H9 (cell line): Measurements from ENCODE around the gene C19orf33. TPM values are rescaled to one million over a fixed set of nuclear protein-coding genes. Genes with fewer than 3 reads are reported as not detected.

ENCODE experiments used
- DNase-seq: peaks from one replicate; pipeline ENCODE4 v3.0.0-alpha.2; 2017
- H2AFZ ChIP-seq: one replicate; pipeline ENCODE4 v1.6.1; 2013; ENCODE audit warnings: mild to moderate bottlenecking, low read length, control low read depth, moderate library complexity
- H2AK5ac ChIP-seq: 2 replicates; pipeline ENCODE4 v1.6.1; 2013; ENCODE audit warnings: low read length, control low read depth, mixed read lengths; ENCODE audit not compliant: insufficient read length
- H2BK120ac ChIP-seq: one replicate; pipeline ENCODE4 v1.6.1; 2013; ENCODE audit warnings: low read depth, mild to moderate bottlenecking, low read length, control low read depth, inconsistent platforms; ENCODE audit not compliant: poor library complexity, severe bottlenecking
- H2BK12ac ChIP-seq: 2 replicates; pipeline ENCODE4 v1.6.1; 2013; ENCODE audit warnings: low read length, control low read depth, mixed read lengths, low read depth; ENCODE audit not compliant: insufficient read length
- H2BK15ac ChIP-seq: 2 replicates; pipeline ENCODE4 v1.6.1; 2013; ENCODE audit warnings: low read depth, low read length, control low read depth
- H2BK20ac ChIP-seq: one replicate; pipeline ENCODE4 v1.6.1; 2013; ENCODE audit warnings: low read depth, mild to moderate bottlenecking, low read length, control low read depth, inconsistent platforms; ENCODE audit not compliant: poor library complexity, severe bottlenecking
- H2BK5ac ChIP-seq: 2 replicates; pipeline ENCODE4 v1.6.1; 2013; ENCODE audit warnings: low read length, control low read depth, mixed read lengths; ENCODE audit not compliant: insufficient read length
- H3K14ac ChIP-seq: 2 replicates; pipeline ENCODE4 v1.6.1; 2013; ENCODE audit warnings: low read length, control low read depth; ENCODE audit not compliant: insufficient read depth
- H3K18ac ChIP-seq: 2 replicates; pipeline ENCODE4 v1.6.1; 2013; ENCODE audit warnings: low read depth, mild to moderate bottlenecking, mixed read lengths, low read length, control low read depth; ENCODE audit not compliant: insufficient read length
- H3K23ac ChIP-seq: 2 replicates; pipeline ENCODE4 v1.6.1; 2013; ENCODE audit warnings: low read length, control low read depth, mixed read lengths, low read depth; ENCODE audit not compliant: insufficient read length
- H3K23me2 ChIP-seq: 2 replicates; pipeline ENCODE4 v1.6.1; 2013; ENCODE audit warnings: low read depth, mild to moderate bottlenecking, mixed read lengths, low read length, control low read depth; ENCODE audit not compliant: insufficient read length, poor library complexity, severe bottlenecking
- H3K27ac ChIP-seq: 2 replicates; pipeline ENCODE4 v1.5.1; 2013; ENCODE audit warnings: low read length, control low read depth, mixed read lengths, low read depth; ENCODE audit not compliant: insufficient read length
- H3K27me3 ChIP-seq: 2 replicates; pipeline ENCODE4 v1.6.1; 2013; ENCODE audit warnings: low read length, control low read depth, inconsistent platforms; ENCODE audit not compliant: insufficient read depth
- H3K4ac ChIP-seq: 2 replicates; pipeline ENCODE4 v1.6.1; 2013; ENCODE audit warnings: low read depth, mild to moderate bottlenecking, control low read depth, inconsistent platforms, low read length, moderate library complexity
- H3K4me1 ChIP-seq: 2 replicates; pipeline ENCODE4 v1.6.1; 2013; ENCODE audit warnings: low read length, control low read depth, inconsistent platforms; ENCODE audit not compliant: insufficient read depth
- H3K4me2 ChIP-seq: 2 replicates; pipeline ENCODE4 v1.6.1; 2013; ENCODE audit warnings: low read length, control low read depth, mixed read lengths; ENCODE audit not compliant: insufficient read length, insufficient read depth
- H3K56ac ChIP-seq: 2 replicates; pipeline ENCODE4 v1.6.1; 2013; ENCODE audit warnings: low read depth, mild to moderate bottlenecking, mixed read lengths, low read length, control low read depth; ENCODE audit not compliant: insufficient read length
- H3K79me1 ChIP-seq: 2 replicates; pipeline ENCODE4 v1.6.1; 2013; ENCODE audit warnings: low read depth, mild to moderate bottlenecking, moderate library complexity, low read length, control low read depth, inconsistent platforms; ENCODE audit not compliant: insufficient read depth, poor library complexity, severe bottlenecking
- H3K79me2 ChIP-seq: 2 replicates; pipeline ENCODE4 v1.6.1; 2013; ENCODE audit warnings: low read length, control low read depth, inconsistent platforms; ENCODE audit not compliant: insufficient read depth
- H3K9ac ChIP-seq: 2 replicates; pipeline ENCODE4 v1.6.1; 2013; ENCODE audit warnings: low read length, control low read depth, mixed read lengths; ENCODE audit not compliant: insufficient read length; ENCODE audit errors: extremely low read depth
- H3K9me3 ChIP-seq: one replicate; pipeline ENCODE4 v1.6.1; 2013; ENCODE audit warnings: low read depth, low read length, inconsistent platforms; ENCODE audit not compliant: control insufficient read depth
- H3T11ph ChIP-seq: one replicate; pipeline ENCODE4 v1.6.1; 2013; ENCODE audit warnings: mild to moderate bottlenecking, low read length, control low read depth, inconsistent platforms
- H4K20me1 ChIP-seq: one replicate; pipeline ENCODE4 v1.6.1; 2013; ENCODE audit not compliant: control insufficient read depth, insufficient read length, insufficient read depth
- H4K5ac ChIP-seq: 2 replicates; pipeline ENCODE4 v1.6.1; 2013; ENCODE audit warnings: low read depth, mild to moderate bottlenecking, mixed read lengths, low read length, control low read depth; ENCODE audit not compliant: insufficient read length
- H4K8ac ChIP-seq: replicated peaks from 2 replicates; pipeline ENCODE4 v1.6.1; 2013; ENCODE audit warnings: low read length, control low read depth, mixed read lengths, low read depth; ENCODE audit not compliant: insufficient read length
- H4K91ac ChIP-seq: 2 replicates; pipeline ENCODE4 v1.6.1; 2013; ENCODE audit warnings: low read depth, mild to moderate bottlenecking, moderate library complexity, mixed read lengths, low read length, control low read depth; ENCODE audit not compliant: insufficient read length
- H3K27ac Mint-ChIP-seq, 3 experiments: 2 replicates in 2 of 3; 3 replicates in 1 of 3; pipeline ENCODE4 v1.8.0; 2020 to 2021; ENCODE audit warnings: mixed read lengths in 3 of 3, mild to moderate bottlenecking in 1 of 3, moderate library complexity in 1 of 3
- H3K27me3 Mint-ChIP-seq: 2 replicates; pipeline ENCODE4 v1.8.0; 2021; ENCODE audit warnings: low read depth, mild to moderate bottlenecking, moderate library complexity, mixed read lengths
- H3K36me3 Mint-ChIP-seq, 3 experiments: 2 replicates in 2 of 3; 3 replicates in 1 of 3; pipeline ENCODE4 v1.8.0; 2020 to 2021; ENCODE audit warnings: low read depth in 3 of 3, mixed read lengths in 3 of 3; ENCODE audit not compliant: insufficient read depth in 1 of 3
- H3K4me1 Mint-ChIP-seq, 2 experiments: 2 replicates each; pipeline ENCODE4 v1.8.0; 2020; ENCODE audit warnings: mixed read lengths in 2 of 2
- H3K4me3 Mint-ChIP-seq, 2 experiments: 2 replicates in 1 of 2; 3 replicates in 1 of 2; pipeline ENCODE4 v1.8.0; 2020 to 2021; ENCODE audit warnings: mild to moderate bottlenecking in 2 of 2, mixed read lengths in 2 of 2, moderate library complexity in 1 of 2
- H3K9me3 Mint-ChIP-seq, 2 experiments: 2 replicates in 1 of 2; 3 replicates in 1 of 2; pipeline ENCODE4 v1.8.0; 2020; ENCODE audit warnings: mild to moderate bottlenecking in 2 of 2, mixed read lengths in 2 of 2, moderate library complexity in 1 of 2
- WGBS: extraction: QIAGEN DNeasy Blood & Tissue Kit; methylation state at CpG from one replicate; pipeline ENCODE4 v1.1.7; 2013; ENCODE audit warnings: missing lambda C conversion rate, low lambda C conversion rate, mixed read lengths; ENCODE audit not compliant: insufficient read length; ENCODE audit errors: extremely low coverage; 5-methylcytosine and 5-hydroxymethylcytosine counted together
- total RNA-seq: library from RNA; stranded (reverse); gene quantifications from 2 replicates; pipeline ENCODE4 v1.2.1, GENCODE V29; 2021
- TF ChIP-seq, protein P1 (sequence below): fragments of 200-600 bp; sonication (generic); conservative IDR thresholded peaks from 3 replicates; pipeline ENCODE4 v1.8.0; 2021; ENCODE audit warnings: antibody characterized with exemption, mild to moderate bottlenecking

Gene C19orf33
- total RNA-seq, 1 experiment from 2014 or later: not detected

DNA sequence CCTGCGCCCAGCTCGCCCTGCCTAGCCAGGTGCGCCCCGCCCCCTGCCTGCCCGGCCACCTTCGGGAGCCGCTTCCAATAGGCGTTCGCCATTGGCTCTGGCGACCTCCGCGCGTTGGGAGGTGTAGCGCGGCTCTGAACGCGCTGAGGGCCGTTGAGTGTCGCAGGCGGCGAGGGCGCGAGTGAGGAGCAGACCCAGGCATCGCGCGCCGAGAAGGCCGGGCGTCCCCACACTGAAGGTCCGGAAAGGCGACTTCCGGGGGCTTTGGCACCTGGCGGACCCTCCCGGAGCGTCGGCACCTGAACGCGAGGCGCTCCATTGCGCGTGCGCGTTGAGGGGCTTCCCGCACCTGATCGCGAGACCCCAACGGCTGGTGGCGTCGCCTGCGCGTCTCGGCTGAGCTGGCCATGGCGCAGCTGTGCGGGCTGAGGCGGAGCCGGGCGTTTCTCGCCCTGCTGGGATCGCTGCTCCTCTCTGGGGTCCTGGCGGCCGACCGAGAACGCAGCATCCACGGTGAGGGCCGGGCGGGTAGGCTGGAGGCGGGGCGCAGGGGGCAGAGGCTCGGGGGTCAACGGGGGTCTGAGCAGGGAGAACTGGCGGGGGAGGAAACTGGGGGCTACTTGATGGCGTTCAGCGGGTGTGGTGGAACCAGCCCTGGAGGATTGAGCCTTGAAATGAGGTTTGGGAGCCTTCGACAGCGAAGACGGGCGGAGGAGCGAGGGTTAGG, 39.4 kb upstream of the C19orf33 start, which contains the start of gene SPINT2:
SPINT2 (plus strand) TSS at position 88 of the 727 bp plus-strand sequence; CDS start at position 408, 320 bp downstream.
- Histone ChIP-seq H3K4me1 (peaks cover 12% of the 10 kb centered on the region; the same call in 1 of the 2 replicates), H2BK15ac (0 out of 2 replicates have a peak within 1 kb of the TSS, but pooled peaks have one; percentile 41), H2BK20ac (no peak within 1 kb of the TSS), H3K23me2 (peaks cover 11% of the 10 kb centered on the region), H4K20me1 (no peaks in the 10 kb centered on the region), H4K91ac (no peak within 1 kb of the TSS), H4K8ac (no peak within 1 kb of the TSS), H3K4me2 (peak within 1 kb of the TSS; percentile 95), H3K79me1 (peaks cover 6% of the 10 kb centered on the region), H3K79me2 (peaks cover 29% of the 10 kb centered on the region; the same call in 1 of the 2 replicates), H3K27me3 (no peaks in the 10 kb centered on the region), H3K56ac (no peak within 1 kb of the TSS), H2BK12ac (no peak within 1 kb of the TSS), H3K23ac (no peak within 1 kb of the TSS), H3T11ph (no peak within 1 kb of the TSS), H3K14ac (peak within 1 kb of the TSS; percentile 89), H3K4ac (no peak within 1 kb of the TSS), H3K9ac (peak within 1 kb of the TSS; percentile 91), H4K5ac (no peak within 1 kb of the TSS), H2AFZ (no peak within 1 kb of the TSS), H2BK5ac (peak within 1 kb of the TSS; percentile 2), H2BK120ac (no peak within 1 kb of the TSS), H3K27ac (peak within 1 kb of the TSS; percentile 21), H2AK5ac (no peak within 1 kb of the TSS), H3K9me3 (no peaks in the 10 kb centered on the region), H3K18ac (peak within 1 kb of the TSS; percentile 85)
- TF ChIP-seq, protein P1, sequence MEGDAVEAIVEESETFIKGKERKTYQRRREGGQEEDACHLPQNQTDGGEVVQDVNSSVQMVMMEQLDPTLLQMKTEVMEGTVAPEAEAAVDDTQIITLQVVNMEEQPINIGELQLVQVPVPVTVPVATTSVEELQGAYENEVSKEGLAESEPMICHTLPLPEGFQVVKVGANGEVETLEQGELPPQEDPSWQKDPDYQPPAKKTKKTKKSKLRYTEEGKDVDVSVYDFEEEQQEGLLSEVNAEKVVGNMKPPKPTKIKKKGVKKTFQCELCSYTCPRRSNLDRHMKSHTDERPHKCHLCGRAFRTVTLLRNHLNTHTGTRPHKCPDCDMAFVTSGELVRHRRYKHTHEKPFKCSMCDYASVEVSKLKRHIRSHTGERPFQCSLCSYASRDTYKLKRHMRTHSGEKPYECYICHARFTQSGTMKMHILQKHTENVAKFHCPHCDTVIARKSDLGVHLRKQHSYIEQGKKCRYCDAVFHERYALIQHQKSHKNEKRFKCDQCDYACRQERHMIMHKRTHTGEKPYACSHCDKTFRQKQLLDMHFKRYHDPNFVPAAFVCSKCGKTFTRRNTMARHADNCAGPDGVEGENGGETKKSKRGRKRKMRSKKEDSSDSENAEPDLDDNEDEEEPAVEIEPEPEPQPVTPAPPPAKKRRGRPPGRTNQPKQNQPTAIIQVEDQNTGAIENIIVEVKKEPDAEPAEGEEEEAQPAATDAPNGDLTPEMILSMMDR: no peak
- DNase-seq: peak; percentile 93
- Mint-ChIP-seq H3K36me3 (peaks cover 0 to 11% (median 5%) of the 10 kb centered on the region in 3 experiments; a peak in 2 of 7 replicates), H3K4me1 (peaks cover 48 to 52% of the 10 kb centered on the region in 2 experiments), H3K4me3 (peak within 1 kb of the TSS; percentile 96 to 100), H3K9me3 (no peaks in the 10 kb centered on the region; a peak in 2 of 5 replicates), H3K27me3 (no peaks in the 10 kb centered on the region), H3K27ac (peak within 1 kb of the TSS; percentile 98 to 99 (median 99))
- no CpG with 5 or more reads among the region's 78 CpGs for WGBS
